IMR-90 (cell line): ENCODE results near the gene CATSPERB.

Experiments
- CTCF ChIP-seq: conservative IDR thresholded peaks from 2 replicates; pipeline ENCODE4 v1.5.1; 2012; ENCODE audit warnings: mild to moderate bottlenecking, low read depth, low read length, improper control_type of control experiment
- MXI1 ChIP-seq: IDR thresholded peaks from 2 replicates; pipeline ENCODE4 v1.6.1; 2012; ENCODE audit warnings: low read depth, mild to moderate bottlenecking, low read length, moderate library complexity, borderline replicate concordance
- POLR2A ChIP-seq: IDR thresholded peaks from 2 replicates; pipeline ENCODE4 v1.6.1; 2012; ENCODE audit warnings: mild to moderate bottlenecking, low read depth, low read length
- SMC3 ChIP-seq: fragments of 150-350 bp; IDR thresholded peaks from 2 replicates; pipeline ENCODE4 v1.6.1; 2016; ENCODE audit warnings: low read depth, mild to moderate bottlenecking, antibody characterized with exemption, low read length, moderate library complexity

GRCh38 chr14:91533623-91534022 lies 198.3 kb downstream of the CATSPERB start:
- no peak for TF ChIP-seq POLR2A
- no peak for TF ChIP-seq CTCF
- TF ChIP-seq MXI1 = no peak
- no peak for TF ChIP-seq SMC3
